MCF 10A (cell line): ENCODE measurements around the gene MMD2. TPM values are rescaled to one million over a fixed set of nuclear protein-coding genes. Genes with fewer than 3 reads are reported as not detected.

Experiments
- BruUV-seq: library from RNA; stranded (reverse); fragments of 400-500 nt; replicated peaks from 2 replicates; lab custom pipeline; 2021; lab: Mats Ljungman, UMichigan
- CTCF ChIA-PET: fragments of 300-600 bp; sonication (Branson Sonifier 250); formaldehyde crosslinking; extraction: SDS; loops from one replicate; lab custom pipeline; 2021; ENCODE audit warnings: antibody characterized with exemption, inconsistent platforms; lab: Yijun Ruan, JAX
- POLR2A ChIA-PET: fragments of 300-600, 350-650 bp; sonication (Branson Sonifier 250); formaldehyde crosslinking; extraction: SDS; loops from one replicate; lab custom pipeline; 2020; ENCODE audit warnings: antibody characterized with exemption, inconsistent platforms; lab: Yijun Ruan, JAX
- DNase-seq: peaks from one replicate; pipeline ENCODE4 v3.0.0-alpha.2; 2018; ENCODE audit not compliant: unreplicated experiment
- H3K27ac Mint-ChIP-seq: one replicate; pipeline ENCODE4 v1.8.0; 2022; ENCODE audit warnings: mild to moderate bottlenecking, low read depth, mixed read lengths; ENCODE audit not compliant: unreplicated experiment
- H3K27me3 Mint-ChIP-seq: one replicate; pipeline ENCODE4 v1.8.0; 2022; ENCODE audit warnings: mixed read lengths; ENCODE audit not compliant: insufficient read depth, unreplicated experiment
- H3K36me3 Mint-ChIP-seq: one replicate; pipeline ENCODE4 v1.8.0; 2022; ENCODE audit warnings: mild to moderate bottlenecking, moderate library complexity, mixed read lengths; ENCODE audit not compliant: insufficient read depth, unreplicated experiment
- H3K4me1 Mint-ChIP-seq: one replicate; pipeline ENCODE4 v1.8.0; 2022; ENCODE audit warnings: mixed read lengths; ENCODE audit not compliant: insufficient read depth, unreplicated experiment
- H3K4me3 Mint-ChIP-seq: one replicate; pipeline ENCODE4 v1.8.0; 2022; ENCODE audit warnings: mild to moderate bottlenecking, moderate library complexity, mixed read lengths; ENCODE audit not compliant: unreplicated experiment
- H3K9me3 Mint-ChIP-seq: one replicate; pipeline ENCODE4 v1.8.0; 2022; ENCODE audit warnings: mixed read lengths; ENCODE audit not compliant: unreplicated experiment
- CTCF ChIP-seq: fragments of 200-600 bp; IDR thresholded peaks from one replicate; pipeline ENCODE4 v1.8.0; 2022; ENCODE audit warnings: antibody characterized with exemption, mild to moderate bottlenecking; ENCODE audit not compliant: unreplicated experiment
- intact Hi-C: fragments of 100-400 bp; cut with micrococcal nuclease; formaldehyde crosslinking; loops from 2 replicates; pipeline ENCODE4 v1.14.1; 2022
- total RNA-seq: library from RNA; stranded (reverse); gene quantifications from 2 replicates; pipeline ENCODE4 v1.2.3, GENCODE V29; 2022

MMD2 gene
- total RNA-seq, 1 experiment from 2014 or later = not detected

- Mint-ChIP-seq H3K36me3 (no peaks in the 10 kb centered on the region), H3K4me3 (no peak overlapping the region), H3K9me3 (no peaks in the 10 kb centered on the region), H3K4me1 (no peaks in the 10 kb centered on the region), H3K27me3 (peaks cover 17% of the 10 kb centered on the region), H3K27ac (no peak overlapping the region)
- intact Hi-C loops = no loop called here
- ChIA-PET CTCF (interaction anchor here (0.7 kb wide), 2 partner anchors 92 to 292 kb away, joined by 3 read pairs; no protein-coding TSS in a partner anchor), POLR2A (no interaction called here)
- no peak for TF ChIP-seq CTCF
- DNase-seq = no peak
- no TSS peak for BruUV-seq
These were observed 13.0 kb downstream of the MMD2 start for GRCh38 chr7:4945949-4946348.

- CTCF ChIA-PET = no interaction called here
- POLR2A ChIA-PET = no interaction called here
- no peaks in the 10 kb centered on the region for H3K9me3 Mint-ChIP-seq
- DNase-seq = no peak
- H3K27ac Mint-ChIP-seq = no peak overlapping the region
- BruUV-seq = no TSS peak
- no peak for TF ChIP-seq CTCF
- no peaks in the 10 kb centered on the region for H3K4me1 Mint-ChIP-seq
- H3K27me3 Mint-ChIP-seq = peaks cover 17% of the 10 kb centered on the region
- H3K36me3 Mint-ChIP-seq = no peaks in the 10 kb centered on the region
- intact Hi-C loops = no loop called here
- no peak overlapping the region for H3K4me3 Mint-ChIP-seq
These were observed 14.0 kb downstream of the MMD2 start for GRCh38 chr7:4944939-4945338.

GRCh38 chr7:4943297-4943696 lies 15.7 kb downstream of the MMD2 start:
- DNase-seq = no peak
- intact Hi-C loops = no loop called here
- Mint-ChIP-seq H3K9me3 (no peaks in the 10 kb centered on the region), H3K27me3 (peaks cover 28% of the 10 kb centered on the region), H3K27ac (no peak overlapping the region), H3K4me1 (no peaks in the 10 kb centered on the region), H3K36me3 (no peaks in the 10 kb centered on the region), H3K4me3 (no peak overlapping the region)
- no TSS peak for BruUV-seq
- POLR2A ChIA-PET = no interaction called here
- TF ChIP-seq CTCF = no peak
- CTCF ChIA-PET = no interaction called here

GRCh38 chr7:4939971-4940728 lies 18.8 kb downstream of the MMD2 start:
- no peak for TF ChIP-seq CTCF
- BruUV-seq = no TSS peak
- Mint-ChIP-seq H3K4me1 (no peaks in the 10 kb centered on the region), H3K9me3 (no peaks in the 10 kb centered on the region), H3K27ac (no peak overlapping the region), H3K36me3 (no peaks in the 10 kb centered on the region), H3K27me3 (peaks cover 23% of the 10 kb centered on the region), H3K4me3 (no peak overlapping the region)
- POLR2A ChIA-PET = interaction anchor here (0.6 kb wide), 1 partner anchor 15 kb away, joined by 3 read pairs; no protein-coding TSS in a partner anchor
- CTCF ChIA-PET = no interaction called here
- intact Hi-C loops = no loop called here
- no peak for DNase-seq
